Testis (tissue), 2 donors: ENCODE results near the gene NR3C1.

Experiments
- CTCF ChIP-seq, 3 experiments: fragments of 450-650 bp in 2 of 3; fragments of 200-600 bp in 1 of 3; sonication (generic) in 1 of 3; IDR thresholded peaks; one replicate each; pipeline ENCODE4 v1.5.1; 2016 to 2019; ENCODE audit warnings: antibody characterized with exemption in 3 of 3, mild to moderate bottlenecking in 2 of 3, moderate library complexity in 1 of 3
- POLR2A ChIP-seq: fragments of 450-650 bp; IDR thresholded peaks from one replicate; pipeline ENCODE4 v1.6.1; 2017; ENCODE audit warnings: antibody characterized with exemption, mild to moderate bottlenecking, moderate library complexity

- TF ChIP-seq POLR2A = no peak
- TF ChIP-seq CTCF (IDR thresholded peaks at IDR 0.05) = no peak
These were observed 81.3 kb downstream of the NR3C1 start for GRCh38 chr5:143322176-143322575.
